ENCODE measurements around the gene NRN1L.
A peak's percentile ranks its signal among the peaks of the same experiment; 100 is the strongest.

Gene NRN1L

DNA sequence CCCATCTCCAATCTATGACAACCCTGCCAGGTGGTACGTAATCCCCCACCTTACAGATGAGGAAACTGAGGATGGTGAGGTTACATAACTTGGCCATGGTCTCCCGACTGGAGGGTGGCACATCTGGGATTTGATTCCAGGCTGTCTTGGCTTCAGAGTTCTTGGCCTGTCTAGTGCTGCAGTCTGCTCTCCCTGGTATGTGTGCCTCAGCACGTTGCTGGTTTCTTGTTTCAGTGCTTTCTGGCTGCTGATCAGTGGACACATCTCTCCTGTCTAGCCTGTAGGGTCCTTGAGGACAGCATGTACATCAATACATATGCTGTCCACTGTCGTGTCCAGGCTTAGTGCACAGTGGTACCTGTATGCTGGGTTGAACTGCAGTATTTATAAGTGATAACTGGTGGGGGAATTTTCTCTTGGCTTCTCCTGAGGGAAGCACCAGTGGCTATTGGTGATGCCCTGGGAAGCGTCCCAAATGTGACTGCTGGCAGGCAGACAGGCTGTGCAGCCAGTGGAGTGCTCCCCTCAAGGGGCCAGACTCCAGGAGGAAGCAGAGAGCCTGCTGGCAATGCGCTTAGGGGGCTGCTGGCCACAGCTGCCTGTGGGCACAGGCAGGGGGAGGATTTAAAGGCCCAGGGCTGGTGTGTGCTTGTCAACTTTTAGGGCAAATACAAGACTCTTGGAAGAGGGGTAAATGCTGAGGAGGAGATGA, 32.6 kb downstream of the NRN1L start:
- no peak for DNase-seq (ENCODE audit: low read depth in 2 of 2)

DNA sequence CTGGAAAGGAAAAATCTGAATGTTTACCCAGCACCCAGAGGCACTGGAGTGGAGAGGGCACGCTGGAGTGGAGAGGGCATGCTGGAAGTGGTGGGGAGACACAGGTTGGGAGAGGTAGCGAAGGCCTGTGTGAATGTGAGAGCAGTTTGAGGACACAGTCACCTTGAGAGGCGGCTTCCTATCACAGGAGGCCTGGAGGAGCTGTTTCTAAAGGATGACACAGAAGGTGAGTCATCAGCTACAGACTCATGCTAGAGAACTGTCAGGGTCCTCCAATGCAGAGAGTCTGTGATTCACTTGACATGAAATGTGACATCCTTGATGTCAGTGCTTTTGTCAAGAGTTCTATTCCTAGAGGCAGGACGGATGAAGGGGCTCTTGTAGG, 33.2 kb downstream of the NRN1L start:
- DNase-seq (ENCODE audit: low read depth in 2 of 2): peak in 1 of 2 donors; percentile 14

DNA sequence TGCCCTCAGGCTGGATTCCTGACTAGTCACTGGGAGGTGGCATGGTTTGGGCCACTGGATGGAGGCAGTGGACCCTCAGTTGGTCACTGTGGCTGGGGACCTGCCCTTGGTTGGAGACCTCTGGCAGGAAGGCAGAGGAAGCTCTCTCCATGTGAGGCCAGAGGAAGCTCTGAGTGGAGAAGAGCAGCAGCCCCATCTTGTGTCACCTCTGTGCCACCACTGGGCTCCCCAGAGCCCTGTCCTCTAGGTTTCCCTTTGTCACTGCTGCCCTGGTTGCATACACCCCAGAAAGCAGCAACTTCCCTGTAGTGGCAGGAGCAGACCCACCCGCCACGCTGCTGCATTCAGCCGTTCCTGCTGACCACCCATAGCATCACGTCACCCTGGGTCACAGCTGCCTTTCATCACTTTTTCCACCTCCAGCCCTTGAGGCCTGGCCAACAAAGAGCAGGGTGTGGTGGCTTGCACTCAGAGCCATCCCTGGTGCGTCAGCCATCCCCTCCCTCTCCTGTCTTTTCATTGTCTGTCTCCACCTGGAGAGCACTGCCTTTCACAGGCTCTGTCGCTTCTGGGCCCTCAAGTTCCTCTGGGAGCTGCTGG, 35.0 kb downstream of the NRN1L start:
- DNase-seq (ENCODE audit: low read depth in 2 of 2): no peak

DNA sequence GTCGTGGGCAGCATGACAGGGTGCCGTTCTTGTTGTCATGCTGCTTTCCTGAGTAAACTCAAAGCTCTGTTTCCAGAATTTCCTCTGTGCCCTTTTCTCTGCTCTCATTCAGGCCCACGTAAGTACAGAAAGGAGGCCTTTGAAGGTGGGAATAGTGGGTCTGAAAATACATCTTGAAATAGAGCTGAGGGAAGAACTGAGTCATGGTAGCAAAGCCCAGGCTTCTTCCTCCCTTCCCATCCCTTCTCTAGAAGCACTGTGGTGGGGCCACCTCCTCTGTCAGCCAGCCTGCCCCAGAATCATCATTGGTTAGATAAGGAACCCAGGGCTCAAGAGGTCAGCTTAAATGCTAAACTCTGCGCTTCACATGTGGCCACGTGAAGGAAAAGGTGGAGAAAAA, 37.5 kb downstream of the NRN1L start:
- no peak for DNase-seq (ENCODE audit: low read depth in 2 of 2)

DNA sequence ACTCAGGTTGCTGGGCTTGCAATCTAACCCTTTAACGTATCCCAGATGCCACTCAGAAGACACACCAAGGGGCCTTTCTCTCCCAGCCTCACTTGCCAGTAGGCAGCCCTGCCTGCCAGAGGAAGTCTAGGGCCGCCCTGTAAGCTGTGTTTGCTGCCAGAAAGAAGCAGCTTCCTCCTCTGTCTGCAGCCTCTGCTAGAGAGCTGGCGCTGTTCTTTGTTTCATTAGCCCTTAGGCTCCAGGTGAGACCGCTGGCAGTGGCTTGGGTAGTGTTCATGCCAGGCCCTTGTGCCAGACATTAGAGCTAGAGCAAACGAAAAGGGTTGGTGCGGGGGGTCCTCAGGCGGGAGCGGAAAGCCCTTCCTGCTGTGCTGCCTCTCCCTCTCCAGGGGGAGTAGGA, 38.1 kb downstream of the NRN1L start:
- DNase-seq (ENCODE audit: low read depth in 2 of 2): no peak

DNA sequence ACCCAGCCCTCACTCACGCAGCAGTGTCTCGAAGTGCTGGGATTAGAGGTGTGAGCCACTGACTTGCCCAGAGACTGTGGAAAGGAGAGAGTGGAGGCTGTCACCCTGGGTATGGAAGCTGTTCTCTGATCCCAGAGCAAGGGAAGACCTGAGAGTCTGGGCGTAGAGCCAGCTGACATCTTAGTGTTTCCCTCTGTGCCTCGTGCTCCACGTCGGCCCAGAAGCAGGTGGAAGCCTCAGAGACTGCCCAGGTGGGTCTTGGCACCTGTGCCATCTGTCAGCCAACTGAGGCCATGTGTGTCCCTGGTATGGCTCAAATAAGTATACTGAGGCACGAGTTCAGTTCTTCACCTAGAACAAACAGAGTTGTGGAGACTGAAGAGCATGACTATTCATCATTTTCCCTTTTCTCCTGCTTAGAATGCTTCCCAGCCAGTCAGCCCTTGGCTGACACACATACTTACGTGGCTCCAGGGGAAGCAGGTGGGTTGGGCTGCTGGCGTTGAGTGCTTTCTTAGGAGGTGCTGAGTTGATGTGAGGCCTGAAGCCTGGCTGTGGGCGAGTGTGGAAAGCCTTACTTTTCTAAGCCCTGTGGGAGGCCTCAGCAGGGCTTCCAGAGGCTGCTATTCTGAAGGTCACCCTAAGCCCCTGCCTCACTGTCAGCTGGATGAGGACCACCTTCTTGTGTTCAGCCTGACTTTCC, 38.9 kb downstream of the NRN1L start:
- DNase-seq (ENCODE audit: low read depth in 2 of 2): no peak

DNA sequence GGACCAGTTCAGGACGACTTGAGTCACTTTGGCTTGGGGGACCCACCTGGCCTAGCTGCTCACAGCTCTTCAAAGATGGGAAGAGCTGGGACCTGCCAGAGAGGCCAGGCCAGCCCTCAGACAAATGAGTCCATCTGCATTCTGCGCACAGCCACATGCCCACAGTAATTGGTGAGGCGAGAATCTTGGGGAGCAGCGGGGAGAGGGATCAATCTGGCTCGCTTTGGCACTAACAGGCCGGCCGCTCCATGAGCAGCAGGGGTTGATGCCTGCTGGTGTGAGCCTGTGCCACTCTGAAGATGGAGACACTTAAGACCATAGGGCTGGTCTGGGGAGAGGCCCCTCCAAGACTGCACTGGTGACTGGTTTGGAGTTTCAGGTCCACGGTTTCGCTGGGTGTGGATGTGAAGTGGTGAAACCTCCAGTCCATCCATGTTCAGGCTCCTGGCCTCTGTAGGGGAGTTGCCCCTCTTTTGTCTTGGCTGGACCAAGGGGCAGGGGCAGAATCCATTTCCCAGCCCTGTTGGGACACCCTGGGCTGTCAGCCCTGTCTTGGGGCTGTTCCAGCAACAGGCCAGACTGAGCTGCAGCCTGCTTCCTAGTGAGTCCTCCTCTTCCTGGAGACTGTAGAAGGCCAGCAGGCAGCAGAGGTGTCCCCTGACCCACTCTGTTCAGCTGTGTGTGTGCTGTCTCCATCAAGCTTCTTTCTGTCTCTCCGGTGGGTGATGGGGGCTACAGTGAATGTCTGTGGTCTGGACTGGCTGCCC, 39.6 kb downstream of the NRN1L start:
- DNase-seq (ENCODE audit: low read depth in 2 of 2): no peak

DNA sequence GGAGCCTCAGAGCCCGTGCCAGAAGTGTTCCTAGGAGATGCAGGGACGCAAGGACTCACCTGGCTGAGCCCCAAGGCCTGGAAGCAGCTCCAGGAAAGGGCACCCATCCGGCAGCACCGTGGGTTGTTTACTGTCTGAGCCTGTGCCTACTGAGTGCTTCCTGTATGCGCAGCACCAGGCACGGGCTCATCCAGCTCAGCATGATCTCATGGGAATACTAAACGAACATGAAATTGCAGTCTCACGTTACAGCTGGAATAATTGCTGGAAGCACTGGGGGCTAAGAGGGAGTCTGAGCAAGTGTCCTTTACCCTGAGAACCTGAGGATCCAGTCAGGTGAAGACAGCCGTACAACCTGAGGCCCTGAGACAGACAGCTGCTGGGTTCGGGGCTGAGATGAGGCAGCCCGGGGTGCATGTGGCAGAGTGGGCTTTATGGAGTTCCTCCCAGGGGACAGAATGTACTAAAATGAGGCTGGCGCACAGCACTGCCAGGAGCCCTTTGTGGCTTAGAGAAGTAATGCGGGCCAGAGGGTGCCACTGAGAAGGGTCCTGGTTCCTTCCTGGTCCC, 41.6 kb downstream of the NRN1L start:
- DNase-seq (ENCODE audit: low read depth in 2 of 2): no peak

DNA sequence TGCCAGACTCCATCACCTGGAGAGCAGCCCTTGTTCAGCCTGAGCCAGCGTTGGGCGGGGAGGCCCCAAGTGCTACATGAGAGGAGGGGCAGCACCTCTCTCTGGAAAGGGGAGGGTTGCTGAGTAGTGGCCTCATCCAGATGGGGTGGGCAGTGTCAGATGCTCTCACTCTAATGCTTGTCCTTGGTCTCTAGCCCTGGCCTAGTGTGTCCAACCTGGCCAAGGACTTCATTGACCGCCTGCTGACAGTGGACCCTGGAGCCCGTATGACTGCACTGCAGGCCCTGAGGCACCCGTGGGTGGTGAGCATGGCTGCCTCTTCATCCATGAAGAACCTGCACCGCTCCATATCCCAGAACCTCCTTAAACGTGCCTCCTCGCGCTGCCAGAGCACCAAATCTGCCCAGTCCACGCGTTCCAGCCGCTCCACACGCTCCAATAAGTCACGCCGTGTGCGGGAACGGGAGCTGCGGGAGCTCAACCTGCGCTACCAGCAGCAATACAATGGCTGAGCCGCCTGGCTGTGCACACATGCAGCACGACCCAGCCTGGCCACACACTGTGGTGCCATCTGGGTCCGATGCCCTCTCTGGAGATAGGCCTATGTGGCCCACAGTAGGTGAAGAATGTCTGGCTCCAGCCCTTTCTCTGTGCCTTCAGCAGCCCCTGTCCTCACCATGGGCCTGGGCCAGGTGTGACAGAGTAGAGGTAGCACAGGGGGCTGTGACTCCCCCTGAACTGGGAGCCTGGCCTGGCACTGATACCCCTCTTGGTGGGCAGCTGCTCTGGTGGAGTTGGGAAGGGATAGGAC, 42.7 kb downstream of the NRN1L start:
- DNase-seq (ENCODE audit: low read depth in 2 of 2): no peak

DNA sequence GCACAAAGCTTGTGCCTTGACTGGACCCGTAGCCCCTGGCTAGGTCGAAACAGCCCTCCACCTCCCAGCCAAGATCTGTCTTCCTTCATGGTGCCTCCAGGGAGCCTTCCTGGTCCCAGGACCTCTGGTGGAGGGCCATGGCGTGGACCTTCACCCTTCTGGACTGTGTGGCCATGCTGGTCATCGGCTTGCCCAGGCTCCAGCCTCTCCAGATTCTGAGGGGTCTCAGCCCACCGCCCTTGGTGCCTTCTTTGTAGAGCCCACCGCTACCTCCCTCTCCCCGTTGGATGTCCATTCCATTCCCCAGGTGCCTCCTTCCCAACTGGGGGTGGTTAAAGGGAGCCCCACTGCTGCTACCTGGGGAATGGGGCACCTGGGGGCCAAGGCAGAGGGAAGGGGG, 43.5 kb downstream of the NRN1L start:
- no peak for DNase-seq (ENCODE audit: low read depth in 2 of 2)

DNA sequence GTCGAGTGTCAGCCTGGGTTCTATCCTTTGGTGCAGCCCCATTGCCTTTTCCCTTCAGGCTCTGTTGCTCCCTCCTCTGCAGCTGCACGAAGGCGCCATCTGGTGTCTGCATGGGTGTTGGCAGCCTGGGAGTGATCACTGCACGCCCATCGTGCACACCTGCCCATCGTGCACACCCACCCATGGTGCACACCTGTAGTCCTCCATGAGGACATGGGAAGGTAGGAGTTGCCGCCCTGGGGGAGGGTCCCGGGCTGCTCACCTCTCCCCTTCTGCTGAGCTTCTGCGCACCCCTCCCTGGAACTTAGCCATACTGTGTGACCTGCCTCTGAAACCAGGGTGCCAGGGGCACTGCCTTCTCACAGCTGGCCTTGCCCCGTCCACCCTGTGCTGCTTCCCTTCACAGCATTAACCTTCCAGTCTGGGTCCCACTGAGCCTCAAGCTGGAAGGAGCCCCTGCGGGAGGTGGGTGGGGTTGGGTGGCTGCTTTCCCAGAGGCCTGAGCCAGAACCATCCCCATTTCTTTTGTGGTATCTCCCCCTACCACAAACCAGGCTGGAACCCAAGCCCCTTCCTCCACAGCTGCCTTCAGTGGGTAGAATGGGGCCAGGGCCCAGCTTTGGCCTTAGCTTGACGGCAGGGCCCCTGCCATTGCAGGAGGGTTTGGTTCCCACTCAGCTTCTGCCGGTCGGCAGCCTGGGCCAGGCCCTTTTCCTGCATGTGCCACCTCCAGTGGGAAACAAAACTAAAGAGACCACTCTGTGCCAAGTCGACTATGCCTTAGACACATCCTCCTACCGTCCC, 44.1 kb downstream of the NRN1L start:
- DNase-seq (ENCODE audit: low read depth in 2 of 2): peak; percentile 36 to 55

DNA sequence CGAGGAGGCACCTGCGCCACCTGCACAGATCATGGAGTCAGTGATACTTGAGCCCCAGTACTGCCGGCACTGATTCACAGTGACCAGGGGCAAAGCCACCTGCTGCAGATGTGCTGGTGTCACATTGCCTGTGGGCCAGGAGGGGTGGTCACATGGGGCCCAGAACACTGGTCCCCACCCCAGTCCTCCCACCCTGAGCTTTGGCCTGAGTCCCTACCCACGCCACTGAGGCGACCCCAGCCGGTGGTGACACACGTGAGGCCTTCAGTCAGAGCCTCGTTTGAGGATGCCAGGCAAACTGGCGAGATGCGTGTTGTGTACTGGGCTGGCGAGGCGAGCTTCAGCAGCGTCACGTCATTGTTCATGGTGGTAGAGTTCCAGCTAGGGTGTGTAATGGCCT, 45.5 kb downstream of the NRN1L start:
- DNase-seq (ENCODE audit: low read depth in 2 of 2): no peak

DNA sequence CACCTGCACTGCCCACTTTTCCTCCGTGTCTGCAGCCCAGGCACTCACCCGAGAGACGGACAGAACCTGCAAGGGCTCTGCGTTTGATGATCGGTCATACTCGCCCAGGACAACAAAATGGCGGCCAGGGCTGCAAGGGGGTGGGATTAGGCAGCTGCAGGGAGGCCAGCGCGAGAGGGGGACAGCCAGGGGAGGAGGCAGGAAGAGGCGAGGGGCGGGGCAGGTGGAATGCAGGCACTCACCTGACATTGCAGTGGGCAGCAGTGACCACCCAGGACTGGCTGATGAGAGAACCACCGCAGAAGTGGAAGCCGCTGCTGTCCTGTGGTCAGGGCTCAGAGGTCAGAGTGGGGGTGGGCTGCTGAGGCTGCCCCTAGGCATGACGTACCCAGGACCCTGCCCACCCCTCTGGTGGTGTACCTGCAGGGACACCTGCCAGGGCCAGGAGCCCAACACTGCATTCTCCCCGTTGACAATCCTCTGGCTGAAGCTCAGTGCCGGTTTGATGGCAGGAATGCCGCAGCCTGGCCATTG, 46.1 kb downstream of the NRN1L start:
- DNase-seq (ENCODE audit: low read depth in 2 of 2): no peak

DNA sequence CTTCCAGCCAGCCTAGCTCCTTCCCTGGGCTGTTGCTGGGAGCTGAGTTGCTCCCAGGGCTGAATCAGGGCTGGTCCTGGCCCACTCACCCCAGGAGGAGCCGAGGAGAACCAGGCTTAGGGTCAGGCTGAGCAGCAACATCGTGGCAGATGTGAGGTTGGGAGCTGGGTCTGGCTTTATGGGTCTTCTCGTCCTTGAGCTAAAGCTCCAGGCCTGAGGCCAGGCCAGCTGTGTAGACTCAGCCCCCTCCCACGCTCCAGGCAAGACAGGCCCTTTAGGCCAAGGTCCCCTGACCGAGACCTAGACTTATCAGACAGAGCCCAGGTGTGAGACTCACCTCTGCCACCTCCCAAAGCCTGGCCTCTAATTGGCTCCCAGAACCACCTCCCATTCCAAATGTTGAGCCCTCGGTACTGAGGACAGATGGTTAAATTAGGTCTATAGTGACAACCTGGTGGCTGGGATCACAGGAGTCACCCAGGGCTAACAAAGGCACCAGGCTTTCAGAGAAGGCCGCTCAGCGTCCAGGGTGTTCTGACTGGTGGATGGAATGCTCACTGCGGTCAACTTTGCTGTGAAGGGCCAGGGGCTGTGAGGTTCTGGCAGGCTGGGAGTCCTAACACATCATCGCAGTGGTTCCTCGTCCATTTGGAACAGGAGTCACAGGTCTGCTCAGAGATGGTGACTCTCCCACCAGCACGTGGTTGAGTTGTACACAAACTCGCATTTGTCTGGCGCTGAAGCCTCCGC, 47.2 kb downstream of the NRN1L start, which contains the start of gene CTRL:
TSS of gene CTRL (minus strand) at position 151 of the 750 bp plus-strand sequence. CDS start at position 141, 10 bp downstream.
- no peak for DNase-seq (ENCODE audit: low read depth in 2 of 2)

DNA sequence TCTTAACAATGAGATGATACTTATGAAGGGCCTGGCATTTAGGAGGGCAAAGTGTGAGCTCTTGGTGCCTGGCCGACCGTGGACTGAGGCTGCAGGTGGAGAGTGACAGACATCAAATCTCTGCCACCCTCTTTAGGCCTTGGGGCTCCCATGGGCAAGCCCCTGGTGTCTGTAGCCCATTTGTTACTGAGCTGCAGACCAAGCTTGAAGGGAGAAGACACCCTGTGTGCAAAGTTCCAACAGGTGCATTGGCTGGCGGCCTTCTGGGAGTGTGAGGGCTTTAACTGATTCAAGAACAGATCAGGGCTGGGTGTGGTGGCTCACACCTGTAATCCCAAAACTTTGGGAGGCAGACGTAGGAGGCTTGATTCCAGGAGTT, 47.8 kb downstream of the NRN1L start:
- DNase-seq (ENCODE audit: low read depth in 2 of 2): no peak

DNA sequence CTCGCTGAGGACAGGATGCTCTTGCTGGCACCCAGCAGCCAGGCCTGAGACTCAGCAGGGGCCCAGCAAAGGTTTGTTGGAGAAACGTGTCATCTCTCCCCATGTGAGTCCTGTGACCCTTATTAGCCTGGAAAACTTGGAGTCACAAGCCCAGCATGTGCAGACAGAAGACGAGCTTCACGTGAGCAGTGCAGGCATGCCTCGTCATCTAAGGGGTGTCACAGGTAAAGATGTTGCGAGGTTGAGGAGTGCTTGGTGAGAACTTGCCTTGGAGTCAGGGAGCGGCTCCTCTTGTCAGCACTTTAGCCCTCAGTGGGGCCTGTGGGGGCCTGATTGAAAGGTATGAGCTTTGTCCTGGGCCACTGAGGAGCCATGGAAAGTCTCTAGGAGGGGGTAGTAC, 49.1 kb downstream of the NRN1L start:
- DNase-seq (ENCODE audit: low read depth in 2 of 2): no peak

DNA sequence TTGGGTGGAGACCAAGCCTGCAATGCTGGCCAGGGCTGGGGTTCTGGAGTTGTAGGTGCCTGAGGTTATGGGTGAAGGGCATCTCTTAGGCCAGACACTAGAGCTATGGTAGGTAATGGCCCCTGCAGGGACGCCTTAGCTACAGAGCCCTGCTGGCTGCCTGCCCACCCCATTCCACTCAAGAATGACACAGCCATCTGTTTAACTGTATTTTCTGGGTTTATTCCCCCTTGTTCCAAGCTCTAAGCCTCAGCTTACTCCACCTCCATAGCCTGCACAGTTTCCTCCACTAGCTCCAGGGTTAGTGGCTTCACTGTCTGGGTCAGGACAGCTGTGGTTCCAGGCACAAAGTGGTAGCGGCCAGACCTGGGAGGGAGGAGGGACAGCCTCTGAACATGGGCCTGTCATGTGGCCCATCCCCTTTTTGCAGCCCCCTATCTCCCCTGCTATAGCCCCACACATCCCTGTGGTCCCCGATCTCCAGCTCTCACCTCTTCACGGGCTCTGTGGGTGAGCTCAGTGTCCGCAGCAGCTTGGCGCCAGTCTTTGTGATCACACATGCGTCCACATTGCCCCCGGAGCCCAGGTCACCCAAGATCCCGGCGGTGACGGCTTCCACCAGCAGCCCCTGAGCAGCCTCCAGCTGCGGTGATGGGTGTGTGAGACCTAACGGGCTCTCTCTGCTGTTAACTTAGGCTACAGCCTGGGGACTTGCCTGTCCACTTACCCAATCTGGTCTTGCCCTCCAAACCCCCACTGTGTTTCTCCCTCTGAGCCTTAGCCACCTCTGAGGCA, 49.8 kb downstream of the NRN1L start:
- no peak for DNase-seq (ENCODE audit: low read depth in 2 of 2)

DNA sequence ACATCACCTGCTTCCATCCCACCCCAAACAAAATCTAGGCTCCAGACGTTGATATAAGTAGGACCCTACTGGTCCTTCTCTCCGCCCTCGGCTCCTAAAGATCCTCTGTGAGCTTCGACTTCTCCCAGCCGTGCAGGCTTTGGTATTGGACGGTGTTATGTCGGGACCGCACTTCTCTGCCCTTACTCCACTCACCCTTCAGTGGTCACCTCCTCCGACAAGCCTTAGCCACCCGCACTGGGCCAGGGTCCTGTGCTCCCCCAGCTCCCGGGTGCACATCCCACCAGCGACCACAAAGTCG, 50.4 kb downstream of the NRN1L start:
- no peak for DNase-seq (ENCODE audit: low read depth in 2 of 2)
